Naive thymus-derived CD8-positive, alpha-beta T cell (primary cell): ENCODE data around the gene IL16. TPM values are rescaled to one million over a fixed set of nuclear protein-coding genes. Genes with fewer than 3 reads are reported as not detected.
A peak's percentile ranks its signal among the peaks of the same experiment; 100 is the strongest.

Experiments used
- ATAC-seq, 2 donors: fragments of 150-1000 bp; cut with Tn5 transposase in 1 of 2; sonication (Bioruptor Pico), chemical (Tn5 transposase) in 1 of 2; 1 replicate in 1 of 2; 2 replicates in 1 of 2; pipeline ENCODE4 v1.10.0; 2021; ENCODE audit warnings: mild to moderate bottlenecking in 2 of 2, moderate library complexity in 2 of 2
- POLR2A ChIA-PET: fragments of 350-600 bp; sonication (Branson Sonifier 250); formaldehyde crosslinking; loops from one replicate; lab custom pipeline; 2021; ENCODE audit warnings: antibody characterized with exemption; lab: Charles Lee
- DNase-seq, 10 donors: peaks; one replicate each; pipeline versions ENCODE4 v3.0.0 to v3.0.0-alpha.2; 2020 to 2022
- H3K27ac Mint-ChIP-seq, 10 donors: one replicate each; pipeline ENCODE4 v1.8.0; 2020 to 2022; ENCODE audit warnings: mild to moderate bottlenecking in 10 of 10, mixed read lengths in 10 of 10, moderate library complexity in 4 of 10, inconsistent platforms in 1 of 10
- H3K27me3 Mint-ChIP-seq, 5 donors: one replicate each; pipeline ENCODE4 v1.8.0; 2021 to 2022; ENCODE audit warnings: mixed read lengths in 5 of 5
- H3K36me3 Mint-ChIP-seq, 3 donors: one replicate each; pipeline ENCODE4 v1.8.0; 2020 to 2022; ENCODE audit warnings: mixed read lengths in 3 of 3, mild to moderate bottlenecking in 2 of 3, inconsistent platforms in 1 of 3
- H3K4me1 Mint-ChIP-seq, 4 donors: one replicate each; pipeline ENCODE4 v1.8.0; 2021 to 2022; ENCODE audit warnings: mixed read lengths in 4 of 4
- H3K4me3 Mint-ChIP-seq, 10 donors: one replicate each; pipeline ENCODE4 v1.8.0; 2020 to 2022; ENCODE audit warnings: mild to moderate bottlenecking in 10 of 10, mixed read lengths in 10 of 10, moderate library complexity in 6 of 10, inconsistent platforms in 1 of 10
- H3K9me3 Mint-ChIP-seq, 9 donors: one replicate each; pipeline ENCODE4 v1.8.0; 2020 to 2022; ENCODE audit warnings: mixed read lengths in 9 of 9, mild to moderate bottlenecking in 3 of 9, inconsistent platforms in 1 of 9, moderate library complexity in 1 of 9
- polyA plus RNA-seq, 3 donors: library from polyadenylated mRNA; unstranded; fragments of 300-500 nt; fragmentation: Illumina TruSeq; gene quantifications; one replicate each; pipeline ENCODE4 v1.2.3, GENCODE V29; 2021
- total RNA-seq, 8 experiments: library from RNA in 2 of 8; stranded (reverse) in 2 of 8; gene quantifications; one replicate each; pipeline ENCODE4 v1.2.3 and lab custom pipeline; 2021 to 2026

Gene IL16
- total and polyA plus RNA-seq, 5 experiments from 2014 or later, result 193 to 428 (median 395) TPM

GRCh38 chr15:81275711-81276392, 79.2 kb downstream of the IL16 start:
- peaks cover 0 to 9% (median 7%) of the 10 kb centered on the region in 3 donors for H3K36me3 Mint-ChIP-seq
- H3K4me1 Mint-ChIP-seq, result peaks cover 28 to 57% (median 48%) of the 10 kb centered on the region in 4 donors
- DNase-seq, result no peak
- peaks cover 2 to 15% (median 10%) of the 10 kb centered on the region in 9 donors for H3K9me3 Mint-ChIP-seq
- peak overlapping the region in 7 of 10 donors; percentile 11 to 81 (median 37) for H3K4me3 Mint-ChIP-seq
- POLR2A ChIA-PET, result interaction anchor here (1.0 to 16.6 kb wide), 11 partner anchors 8 to 62 kb away, joined by 3 to 491 read pairs (median 6); partner anchors contain the start of gene STARD5
- H3K27ac Mint-ChIP-seq, result peak overlapping the region; percentile 77 to 92 (median 86)
- ATAC-seq, result no peak
- no peaks in the 10 kb centered on the region for H3K27me3 Mint-ChIP-seq

GRCh38 chr15:81276967-81277366, 80.3 kb downstream of the IL16 start:
- Mint-ChIP-seq H3K27ac (peak overlapping the region in 5 of 10 donors; percentile 9 to 87 (median 77)), H3K36me3 (peaks cover 0 to 9% (median 7%) of the 10 kb centered on the region in 3 donors), H3K4me3 (peak overlapping the region in 2 of 10 donors; percentile 56 to 81), H3K9me3 (peaks cover 2 to 15% (median 10%) of the 10 kb centered on the region in 9 donors), H3K27me3 (no peaks in the 10 kb centered on the region), H3K4me1 (peaks cover 35 to 69% (median 58%) of the 10 kb centered on the region in 4 donors)
- POLR2A ChIA-PET, result interaction anchor here (2.6 to 16.6 kb wide), 2 partner anchors 9 to 21 kb away, joined by 10 to 491 read pairs; no protein-coding TSS in a partner anchor
- ATAC-seq, result no peak
- DNase-seq, result no peak

- POLR2A ChIA-PET, result interaction anchor here (0.6 to 16.6 kb wide), 5 partner anchors 8 to 54 kb away, joined by 3 to 491 read pairs (median 10); partner anchors contain the start of gene STARD5
- Mint-ChIP-seq H3K27ac (peak overlapping the region in 8 of 10 donors; percentile 1 to 87 (median 68)), H3K36me3 (peaks cover 0 to 9% (median 7%) of the 10 kb centered on the region in 3 donors), H3K4me3 (no peak overlapping the region), H3K27me3 (no peaks in the 10 kb centered on the region), H3K4me1 (peaks cover 42 to 77% (median 64%) of the 10 kb centered on the region in 4 donors), H3K9me3 (peaks cover 2 to 15% (median 10%) of the 10 kb centered on the region in 9 donors)
- ATAC-seq, result no peak
- DNase-seq, result no peak
Observed at GRCh38 chr15:81277851-81278250, 81.2 kb downstream of the IL16 start.

GRCh38 chr15:81278306-81279029, 81.8 kb downstream of the IL16 start:
- no peaks in the 10 kb centered on the region for H3K27me3 Mint-ChIP-seq
- no peak for DNase-seq
- peaks cover 0 to 9% (median 7%) of the 10 kb centered on the region in 3 donors for H3K36me3 Mint-ChIP-seq
- peak overlapping the region in 1 of 10 donors; percentile 8 for H3K4me3 Mint-ChIP-seq
- POLR2A ChIA-PET, result interaction anchor here (0.6 to 16.6 kb wide), 5 partner anchors 8 to 54 kb away, joined by 3 to 491 read pairs (median 10); partner anchors contain the start of gene STARD5
- H3K9me3 Mint-ChIP-seq, result peaks cover 2 to 15% (median 10%) of the 10 kb centered on the region in 9 donors
- ATAC-seq, result no peak
- peak overlapping the region in 7 of 10 donors; percentile 1 to 78 (median 4) for H3K27ac Mint-ChIP-seq
- H3K4me1 Mint-ChIP-seq, result peaks cover 42 to 80% (median 64%) of the 10 kb centered on the region in 4 donors

- ATAC-seq (no peak), DNase-seq (no peak)
- peak overlapping the region in 4 of 10 donors; percentile 6 to 46 (median 32) for H3K4me3 Mint-ChIP-seq
- H3K9me3 Mint-ChIP-seq, result peaks cover 2 to 15% (median 10%) of the 10 kb centered on the region in 9 donors
- POLR2A ChIA-PET, result interaction anchor here (1.0 to 16.6 kb wide), 5 partner anchors 11 to 55 kb away, joined by 3 to 491 read pairs (median 4); no protein-coding TSS in a partner anchor
- H3K36me3 Mint-ChIP-seq, result peaks cover 0 to 9% (median 7%) of the 10 kb centered on the region in 3 donors
- no peaks in the 10 kb centered on the region for H3K27me3 Mint-ChIP-seq
- H3K4me1 Mint-ChIP-seq, result peaks cover 43 to 84% (median 70%) of the 10 kb centered on the region in 4 donors
- H3K27ac Mint-ChIP-seq, result peak overlapping the region in 9 of 10 donors; percentile 18 to 80 (median 67)
Observed at GRCh38 chr15:81279621-81280485, 83.2 kb downstream of the IL16 start.

GRCh38 chr15:81280696-81281455, 84.2 kb downstream of the IL16 start:
- POLR2A ChIA-PET, result interaction anchor here (1.0 to 16.6 kb wide), 5 partner anchors 12 to 54 kb away, joined by 3 to 491 read pairs (median 4); no protein-coding TSS in a partner anchor
- DNase-seq, result no peak
- peaks cover 0 to 10% (median 7%) of the 10 kb centered on the region in 3 donors for H3K36me3 Mint-ChIP-seq
- peaks cover 49 to 84% (median 70%) of the 10 kb centered on the region in 4 donors for H3K4me1 Mint-ChIP-seq
- H3K27ac Mint-ChIP-seq, result peak overlapping the region in 9 of 10 donors; percentile 51 to 80 (median 67)
- peak overlapping the region in 4 of 10 donors; percentile 3 to 25 (median 11) for H3K4me3 Mint-ChIP-seq
- H3K27me3 Mint-ChIP-seq, result no peaks in the 10 kb centered on the region
- peaks cover 2 to 15% (median 10%) of the 10 kb centered on the region in 9 donors for H3K9me3 Mint-ChIP-seq
- ATAC-seq, result no peak

- peaks cover 0 to 10% (median 7%) of the 10 kb centered on the region in 3 donors for H3K36me3 Mint-ChIP-seq
- peak overlapping the region in 5 of 10 donors; percentile 0 to 31 (median 19) for H3K4me3 Mint-ChIP-seq
- POLR2A ChIA-PET, result interaction anchor here (1.4 to 16.6 kb wide), 3 partner anchors 16 to 53 kb away, joined by 4 to 491 read pairs (median 66); no protein-coding TSS in a partner anchor
- H3K27ac Mint-ChIP-seq, result peak overlapping the region in 7 of 10 donors; percentile 27 to 74 (median 58)
- ATAC-seq (no peak), DNase-seq (no peak)
- peaks cover 50 to 84% (median 70%) of the 10 kb centered on the region in 4 donors for H3K4me1 Mint-ChIP-seq
- peaks cover 2 to 14% (median 10%) of the 10 kb centered on the region in 9 donors for H3K9me3 Mint-ChIP-seq
- H3K27me3 Mint-ChIP-seq, result no peaks in the 10 kb centered on the region
Observed at GRCh38 chr15:81281456-81281735, 84.7 kb downstream of the IL16 start.

GRCh38 chr15:81281766-81282605, 85.3 kb downstream of the IL16 start:
- peak overlapping the region in 4 of 10 donors; percentile 0 to 64 (median 25) for H3K4me3 Mint-ChIP-seq
- peaks cover 0 to 7% (median 2%) of the 10 kb centered on the region in 3 donors for H3K36me3 Mint-ChIP-seq
- DNase-seq (no peak), ATAC-seq (no peak)
- no peaks in the 10 kb centered on the region for H3K27me3 Mint-ChIP-seq
- H3K27ac Mint-ChIP-seq, result peak overlapping the region in 9 of 10 donors; percentile 25 to 74 (median 60)
- peaks cover under 1 to 10% (median 6%) of the 10 kb centered on the region in 9 donors for H3K9me3 Mint-ChIP-seq
- POLR2A ChIA-PET, result interaction anchor here (1.2 to 16.6 kb wide), 4 partner anchors 16 to 53 kb away, joined by 3 to 491 read pairs (median 35); no protein-coding TSS in a partner anchor
- peaks cover 56 to 85% (median 72%) of the 10 kb centered on the region in 4 donors for H3K4me1 Mint-ChIP-seq

- H3K4me1 Mint-ChIP-seq, result peaks cover 58 to 87% (median 76%) of the 10 kb centered on the region in 4 donors
- POLR2A ChIA-PET, result interaction anchor here (1.2 to 16.6 kb wide), 3 partner anchors 15 to 37 kb away, joined by 3 to 491 read pairs (median 66); no protein-coding TSS in a partner anchor
- ATAC-seq, result no peak
- no peak for DNase-seq
- peaks cover 0 to 4% (median 0%) of the 10 kb centered on the region in 3 donors for H3K36me3 Mint-ChIP-seq
- peak overlapping the region in 1 of 10 donors; percentile 6 for H3K4me3 Mint-ChIP-seq
- peak overlapping the region in 3 of 10 donors; percentile 22 to 74 (median 60) for H3K27ac Mint-ChIP-seq
- H3K27me3 Mint-ChIP-seq, result no peaks in the 10 kb centered on the region
- H3K9me3 Mint-ChIP-seq, result peaks cover 0 to 10% (median 2%) of the 10 kb centered on the region in 9 donors
Observed at GRCh38 chr15:81282606-81282895, 85.9 kb downstream of the IL16 start.

GRCh38 chr15:81282911-81283310, 86.2 kb downstream of the IL16 start:
- POLR2A ChIA-PET, result interaction anchor here (1.2 to 16.6 kb wide), 4 partner anchors 8 to 36 kb away, joined by 3 to 491 read pairs (median 36); no protein-coding TSS in a partner anchor
- peaks cover 0 to 10% (median 0%) of the 10 kb centered on the region in 9 donors for H3K9me3 Mint-ChIP-seq
- DNase-seq (no peak), ATAC-seq (no peak)
- H3K36me3 Mint-ChIP-seq, result peaks cover 0 to 1% (median 0%) of the 10 kb centered on the region in 3 donors
- H3K27ac Mint-ChIP-seq, result peak overlapping the region in 2 of 10 donors; percentile 31 to 74
- H3K4me3 Mint-ChIP-seq, result peak overlapping the region in 1 of 10 donors; percentile 6
- H3K4me1 Mint-ChIP-seq, result peaks cover 62 to 88% (median 78%) of the 10 kb centered on the region in 4 donors
- H3K27me3 Mint-ChIP-seq, result no peaks in the 10 kb centered on the region
